PFSK-1 (cell line): Measurements from ENCODE around the gene XCL2.

ENCODE experiments used
- FOXP2 ChIP-seq: optimal IDR thresholded peaks from 2 replicates; pipeline ENCODE3; 2011; ENCODE audit warnings: borderline replicate concordance, control low read depth, inconsistent platforms; ENCODE audit not compliant: insufficient read depth; ENCODE audit errors: extremely low read length, extremely low read depth
- POLR2AphosphoS5 ChIP-seq: IDR thresholded peaks from 2 replicates; pipeline ENCODE4 v1.6.1; 2012; ENCODE audit warnings: low read depth, mild to moderate bottlenecking, control low read depth, low read length, moderate library complexity
- REST ChIP-seq, 2 experiments: IDR thresholded peaks; 2 replicates each; pipeline versions ENCODE4 v1.6.1 to v1.8.0; 2011 to 2012; ENCODE audit warnings: low read depth in 2 of 2, low read length in 2 of 2, control low read depth in 1 of 2, inconsistent platforms in 1 of 2, mild to moderate bottlenecking in 1 of 2, moderate library complexity in 1 of 2; ENCODE audit not compliant: insufficient read depth in 1 of 2
- SIN3A ChIP-seq: IDR thresholded peaks from 2 replicates; pipeline ENCODE4 v1.6.1; 2012; ENCODE audit warnings: mild to moderate bottlenecking, low read length, moderate library complexity, borderline replicate concordance; ENCODE audit not compliant: insufficient read depth
- TAF1 ChIP-seq: IDR thresholded peaks from 2 replicates; pipeline ENCODE4 v1.6.1; 2012; ENCODE audit warnings: low read length, control low read depth, borderline replicate concordance; ENCODE audit not compliant: insufficient read depth

XCL2 gene

GRCh38 chr1:168551688-168552087 is 7.9 kb upstream of the XCL2 start:
- TF ChIP-seq TAF1: no peak
- no peak for TF ChIP-seq REST (IDR thresholded peaks at IDR 0.05; ENCODE audit: insufficient read depth in 1 of 2, low read depth in 2 of 2, low read length in 2 of 2)
- TF ChIP-seq SIN3A: no peak

DNA sequence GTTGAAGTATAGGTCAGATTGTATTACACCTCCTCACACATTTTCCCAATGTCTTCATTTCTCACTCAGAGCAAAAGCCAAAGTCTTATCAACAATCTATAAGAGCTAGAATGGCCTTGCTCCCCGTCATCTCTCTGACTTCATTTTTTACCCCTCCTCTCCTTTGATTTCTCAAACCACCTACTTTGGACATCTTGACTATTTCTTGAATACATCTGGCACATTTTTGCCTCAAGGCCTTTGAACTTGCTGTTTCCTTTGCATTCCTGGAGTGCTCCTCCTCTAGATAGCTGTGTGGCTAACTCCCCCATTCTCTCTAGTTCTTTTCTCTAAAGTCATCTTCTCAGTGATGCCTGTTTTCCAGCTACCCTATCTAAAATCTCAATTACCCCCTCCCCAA is 7.2 kb upstream of the XCL2 start:
- TF ChIP-seq REST (IDR thresholded peaks at IDR 0.05; ENCODE audit: insufficient read depth in 1 of 2, low read depth in 2 of 2, low read length in 2 of 2) (no peak), TAF1 (no peak), SIN3A (no peak), FOXP2 (no peak), POLR2AphosphoS5 (no peak)

- TF ChIP-seq POLR2AphosphoS5 (no peak), REST (IDR thresholded peaks at IDR 0.05; ENCODE audit: insufficient read depth in 1 of 2, low read depth in 2 of 2, low read length in 2 of 2) (no peak), FOXP2 (no peak), TAF1 (no peak)
These were observed 8.3 kb downstream of the XCL2 start for GRCh38 chr1:168535536-168535935.

DNA sequence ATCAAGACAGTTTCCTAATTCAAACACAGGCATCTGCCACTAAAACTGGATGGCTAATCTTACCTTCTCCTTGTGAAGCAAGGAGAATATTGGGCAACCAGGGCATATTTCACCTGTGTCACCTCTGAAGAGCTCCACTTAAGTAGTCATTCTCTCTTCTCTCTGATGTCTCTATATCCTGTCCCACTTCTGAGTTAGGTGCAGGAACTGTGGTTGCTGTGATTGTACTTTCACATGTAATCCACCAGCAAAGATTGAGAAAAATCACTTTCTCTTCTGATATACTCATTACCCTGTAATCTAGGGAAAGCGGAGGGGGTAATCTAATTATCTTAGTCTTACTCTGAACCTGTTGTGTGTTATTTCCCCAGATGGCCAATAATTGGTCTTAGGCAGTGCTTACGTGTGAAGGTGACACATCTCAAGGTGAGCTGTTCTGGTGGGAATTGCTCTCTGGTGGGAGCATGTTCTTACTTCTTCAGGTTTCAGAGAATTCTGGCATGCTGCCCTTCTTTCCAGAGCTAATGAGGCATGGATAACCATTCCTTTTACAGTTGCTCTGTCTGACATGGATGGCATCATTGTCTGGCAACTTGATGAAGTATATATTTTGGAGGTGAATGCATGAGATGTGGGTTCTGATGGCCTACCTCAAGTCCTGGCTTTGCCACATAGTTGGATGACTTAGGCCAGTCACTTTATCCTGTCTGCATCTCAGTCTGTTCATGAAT is 12.0 kb downstream of the XCL2 start:
- TF ChIP-seq POLR2AphosphoS5: no peak
- TF ChIP-seq REST (IDR thresholded peaks at IDR 0.05; ENCODE audit: insufficient read depth in 1 of 2, low read depth in 2 of 2, low read length in 2 of 2): no peak
- TF ChIP-seq TAF1: no peak
- TF ChIP-seq FOXP2: no peak
- TF ChIP-seq SIN3A: no peak

- TF ChIP-seq TAF1 (no peak), FOXP2 (no peak), REST (IDR thresholded peaks at IDR 0.05; ENCODE audit: insufficient read depth in 1 of 2, low read depth in 2 of 2, low read length in 2 of 2) (no peak), POLR2AphosphoS5 (no peak), SIN3A (no peak)
These were observed 14.3 kb downstream of the XCL2 start for GRCh38 chr1:168529518-168529917.
